HEK293 (cell line): Measurements from ENCODE around the gene NOVA2.

Source experiments
- KLF9 ChIP-seq: fragments of 450-650 bp; formaldehyde crosslinking; IDR thresholded peaks from 2 replicates; pipeline ENCODE4 v1.5.1; 2016; ENCODE audit warnings: missing biosample characterization, missing genetic modification characterization, low read depth
- ZNF175 ChIP-seq: fragments of 450-650 bp; formaldehyde crosslinking; IDR thresholded peaks from 2 replicates; pipeline ENCODE4 v1.5.1; 2016; ENCODE audit warnings: missing biosample characterization, missing genetic modification characterization
- ZNF530 ChIP-seq: fragments of 450-650 bp; formaldehyde crosslinking; IDR thresholded peaks from 2 replicates; pipeline ENCODE4 v1.5.1; 2016; ENCODE audit warnings: low read depth, missing biosample characterization, missing genetic modification characterization
- ZNF560 ChIP-seq: fragments of 450-650 bp; formaldehyde crosslinking; IDR thresholded peaks from 2 replicates; pipeline ENCODE4 v1.5.1; 2017; ENCODE audit warnings: missing biosample characterization, missing genetic modification characterization, borderline replicate concordance

- TF ChIP-seq KLF9 (no peak), ZNF175 (tag by site-specific recombination) (no peak), ZNF530 (tag by site-specific recombination) (no peak), ZNF560 (tag by site-specific recombination) (no peak)
Measured at GRCh38 chr19:45955905-45956608, 17.6 kb downstream of the NOVA2 start.
